Glutamatergic neuron (in vitro differentiated cells): ENCODE results near the gene ETS1. TPM values are rescaled to one million over a fixed set of nuclear protein-coding genes. Genes with fewer than 3 reads are reported as not detected.

Source experiments
- DNase-seq: peaks from one replicate; pipeline ENCODE4 v3.0.0; 2022
- H3K27ac Mint-ChIP-seq: one replicate; pipeline ENCODE4 v1.8.0; 2020; ENCODE audit warnings: mild to moderate bottlenecking, mixed read lengths, inconsistent platforms; ENCODE audit not compliant: unreplicated experiment
- H3K27me3 Mint-ChIP-seq: one replicate; pipeline ENCODE4 v1.8.0; 2020; ENCODE audit warnings: mild to moderate bottlenecking, moderate library complexity, mixed read lengths, inconsistent platforms; ENCODE audit not compliant: unreplicated experiment
- H3K36me3 Mint-ChIP-seq: one replicate; pipeline ENCODE4 v1.8.0; 2020; ENCODE audit warnings: mild to moderate bottlenecking, mixed read lengths, inconsistent platforms; ENCODE audit not compliant: unreplicated experiment
- H3K4me1 Mint-ChIP-seq: one replicate; pipeline ENCODE4 v1.8.0; 2020; ENCODE audit warnings: mild to moderate bottlenecking, low read depth, mixed read lengths, inconsistent platforms; ENCODE audit not compliant: unreplicated experiment
- H3K4me3 Mint-ChIP-seq: one replicate; pipeline ENCODE4 v1.8.0; 2020; ENCODE audit warnings: mild to moderate bottlenecking, mixed read lengths, inconsistent platforms; ENCODE audit not compliant: unreplicated experiment
- H3K9me3 Mint-ChIP-seq: one replicate; pipeline ENCODE4 v1.8.0; 2020; ENCODE audit warnings: mild to moderate bottlenecking, moderate library complexity, mixed read lengths, inconsistent platforms; ENCODE audit not compliant: unreplicated experiment
- total RNA-seq: library from RNA; stranded (reverse); fragmentation: NEBNext Ultra II Directional; extraction: Animal tissue kit (Norgen Biotek cat#: 25700); gene quantifications from one replicate; pipeline ENCODE4 v1.2.1, GENCODE V29; 2021; ENCODE audit not compliant: unreplicated experiment
- TF ChIP-seq, protein P1 (sequence below): fragments of 200-600 bp; sonication (generic); IDR thresholded peaks from one replicate; pipeline ENCODE4 v1.5.0; 2021; ENCODE audit not compliant: partially characterized antibody, unreplicated experiment

ETS1 gene
- total RNA-seq, 1 donor from 2014 or later, result 1.0 TPM

DNA sequence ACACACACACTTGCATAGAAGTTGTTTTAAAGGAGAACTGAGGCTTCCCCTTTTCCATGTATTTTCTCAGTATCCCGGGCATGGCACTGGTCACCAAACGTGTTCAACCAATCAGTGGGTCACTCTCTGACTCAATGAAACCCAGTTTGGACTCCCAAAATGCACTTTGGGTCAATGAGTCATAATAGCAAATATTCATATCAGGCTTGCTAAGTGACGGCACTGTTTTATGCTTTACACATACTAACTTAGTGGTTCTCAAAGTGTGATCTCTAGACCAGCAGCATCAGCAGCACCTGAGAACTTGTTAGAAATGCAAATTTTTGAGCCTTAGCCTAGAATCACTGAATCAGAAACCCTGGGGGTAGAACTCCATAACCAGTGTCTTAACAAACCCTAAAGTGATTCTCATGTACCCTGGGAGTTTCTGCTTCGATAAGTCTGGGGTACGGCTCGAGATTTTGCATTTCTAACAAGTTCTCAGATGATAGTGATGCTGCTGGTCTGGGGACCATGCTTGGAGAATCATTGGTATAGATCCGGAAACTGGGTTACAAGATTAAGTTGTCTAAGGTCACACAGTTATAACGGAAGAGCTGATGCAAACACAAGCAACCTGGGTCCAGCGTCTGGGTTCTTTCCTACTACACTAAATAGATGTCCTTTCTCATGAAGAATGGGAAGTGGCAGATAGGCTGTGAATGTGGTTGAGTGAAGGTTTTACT is 35.6 kb downstream of the ETS1 start:
- peaks cover 6% of the 10 kb centered on the region for H3K27me3 Mint-ChIP-seq
- TF ChIP-seq, protein P1, sequence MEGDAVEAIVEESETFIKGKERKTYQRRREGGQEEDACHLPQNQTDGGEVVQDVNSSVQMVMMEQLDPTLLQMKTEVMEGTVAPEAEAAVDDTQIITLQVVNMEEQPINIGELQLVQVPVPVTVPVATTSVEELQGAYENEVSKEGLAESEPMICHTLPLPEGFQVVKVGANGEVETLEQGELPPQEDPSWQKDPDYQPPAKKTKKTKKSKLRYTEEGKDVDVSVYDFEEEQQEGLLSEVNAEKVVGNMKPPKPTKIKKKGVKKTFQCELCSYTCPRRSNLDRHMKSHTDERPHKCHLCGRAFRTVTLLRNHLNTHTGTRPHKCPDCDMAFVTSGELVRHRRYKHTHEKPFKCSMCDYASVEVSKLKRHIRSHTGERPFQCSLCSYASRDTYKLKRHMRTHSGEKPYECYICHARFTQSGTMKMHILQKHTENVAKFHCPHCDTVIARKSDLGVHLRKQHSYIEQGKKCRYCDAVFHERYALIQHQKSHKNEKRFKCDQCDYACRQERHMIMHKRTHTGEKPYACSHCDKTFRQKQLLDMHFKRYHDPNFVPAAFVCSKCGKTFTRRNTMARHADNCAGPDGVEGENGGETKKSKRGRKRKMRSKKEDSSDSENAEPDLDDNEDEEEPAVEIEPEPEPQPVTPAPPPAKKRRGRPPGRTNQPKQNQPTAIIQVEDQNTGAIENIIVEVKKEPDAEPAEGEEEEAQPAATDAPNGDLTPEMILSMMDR, result no peak
- no peak for DNase-seq
- H3K9me3 Mint-ChIP-seq, result peaks cover 2% of the 10 kb centered on the region
- no peak overlapping the region for H3K27ac Mint-ChIP-seq
- H3K4me3 Mint-ChIP-seq, result no peak overlapping the region
- no peaks in the 10 kb centered on the region for H3K36me3 Mint-ChIP-seq
- H3K4me1 Mint-ChIP-seq, result peaks cover 10% of the 10 kb centered on the region

DNA sequence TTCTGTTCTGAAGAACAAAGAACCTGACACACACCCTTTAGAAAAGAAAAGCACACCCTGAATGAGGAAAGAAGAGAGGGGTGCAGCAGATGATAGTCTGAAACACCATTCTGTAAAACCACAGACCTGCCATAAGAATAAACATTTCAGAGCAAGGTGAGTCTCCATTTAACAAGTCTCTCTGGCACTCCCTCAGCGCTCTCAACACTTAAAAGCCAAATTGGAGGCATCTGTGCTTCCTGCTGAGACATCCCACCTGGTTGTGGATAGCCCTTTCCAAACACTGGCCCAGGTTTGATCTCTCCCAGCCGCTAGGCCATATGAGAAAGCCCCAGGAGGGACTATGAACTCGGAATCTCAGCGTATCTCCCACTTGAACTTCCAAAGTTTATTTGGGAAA is 36.3 kb downstream of the ETS1 start:
- Mint-ChIP-seq H3K9me3 (peaks cover 2% of the 10 kb centered on the region), H3K27ac (no peak overlapping the region), H3K4me3 (no peak overlapping the region), H3K4me1 (peaks cover 10% of the 10 kb centered on the region), H3K36me3 (no peaks in the 10 kb centered on the region), H3K27me3 (peaks cover 6% of the 10 kb centered on the region)
- TF ChIP-seq, protein P1, result no peak
- no peak for DNase-seq

DNA sequence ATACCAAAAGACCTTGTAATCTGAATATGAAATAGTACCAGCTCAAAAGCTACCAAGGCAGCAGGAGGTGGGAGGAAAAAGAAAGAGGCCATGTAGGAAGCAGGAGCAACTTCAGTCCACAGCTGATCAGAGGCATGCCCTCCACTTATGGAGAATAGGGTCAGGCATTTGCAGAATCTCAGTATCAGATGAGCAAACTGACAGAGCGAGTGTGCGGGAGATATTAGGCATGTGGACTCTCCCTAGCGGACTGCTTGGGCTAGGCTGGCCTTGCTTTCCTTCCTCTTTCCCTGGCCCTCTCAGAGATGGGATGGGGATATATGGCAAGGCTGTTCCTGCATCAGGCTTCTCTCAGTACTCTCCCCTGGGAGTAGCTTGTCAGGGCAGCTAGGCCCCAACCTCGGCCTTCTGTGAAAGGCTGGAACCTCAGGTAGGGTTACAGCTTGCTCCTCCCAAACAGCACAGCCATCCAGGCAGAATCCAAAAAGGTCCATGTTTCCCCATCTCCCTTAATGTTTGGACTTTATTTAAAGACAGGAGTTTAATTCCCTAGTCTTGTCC is 37.0 kb downstream of the ETS1 start:
- H3K4me1 Mint-ChIP-seq, result peaks cover 10% of the 10 kb centered on the region
- DNase-seq, result no peak
- no peak overlapping the region for H3K27ac Mint-ChIP-seq
- H3K36me3 Mint-ChIP-seq, result no peaks in the 10 kb centered on the region
- H3K4me3 Mint-ChIP-seq, result no peak overlapping the region
- H3K9me3 Mint-ChIP-seq, result no peaks in the 10 kb centered on the region
- peaks cover 6% of the 10 kb centered on the region for H3K27me3 Mint-ChIP-seq
- TF ChIP-seq, protein P1, result no peak

DNA sequence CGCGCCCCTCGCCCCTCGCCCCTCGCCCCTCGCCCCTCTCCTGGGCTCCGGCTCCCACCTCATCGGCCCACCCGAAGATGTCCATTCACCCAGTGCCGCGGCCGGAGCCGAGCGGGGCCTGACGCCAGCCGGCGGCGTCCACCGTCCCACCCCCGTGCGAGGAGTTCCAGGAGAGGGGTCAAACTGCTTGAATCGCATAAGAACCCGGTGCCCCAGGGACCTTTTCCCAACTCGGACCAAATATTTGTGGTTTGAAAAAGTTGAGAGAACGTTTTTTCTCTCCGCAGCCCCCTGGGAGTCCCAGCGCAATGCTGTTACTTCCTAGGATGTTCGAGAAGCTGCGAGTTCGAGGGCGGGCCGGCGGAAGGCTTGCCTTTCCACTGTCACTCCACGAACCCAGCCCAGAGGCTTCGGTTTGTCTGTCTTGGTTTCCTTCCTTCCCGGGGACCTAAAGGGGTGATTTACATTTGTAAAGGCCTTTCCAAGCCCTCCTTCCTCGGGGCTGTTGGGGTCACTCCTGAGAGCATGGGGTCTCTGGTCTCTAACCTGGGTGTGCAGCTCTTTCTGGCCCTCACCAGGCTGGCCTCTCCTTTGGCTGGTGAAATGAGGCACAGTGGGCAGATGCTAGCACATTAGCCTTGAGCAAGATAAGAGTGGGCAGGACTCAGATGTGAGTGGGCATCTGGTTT is 38.0 kb downstream of the ETS1 start:
- TF ChIP-seq, protein P1, result no peak
- Mint-ChIP-seq H3K4me3 (peak overlapping the region; percentile 52), H3K27me3 (peaks cover 6% of the 10 kb centered on the region), H3K36me3 (no peaks in the 10 kb centered on the region), H3K9me3 (no peaks in the 10 kb centered on the region), H3K4me1 (peaks cover 12% of the 10 kb centered on the region), H3K27ac (no peak overlapping the region)
- DNase-seq, result no peak
